GM12875 (cell line): ENCODE measurements around the gene VPS8.
"Not testable (repeated sequence)": the region's sequence is repeated elsewhere in the genome, so short reads cannot be mapped to it uniquely, and the experiment has no call there.

ENCODE experiments used
- H3K4me3 ChIP-seq: one replicate; pipeline ENCODE4 v1.5.1; 2011; ENCODE audit warnings: low read depth, low read length, control low read depth
- TF ChIP-seq, protein P1 (sequence below): IDR thresholded peaks from 2 replicates; pipeline ENCODE4 v1.5.1; 2011; ENCODE audit warnings: low read depth, mild to moderate bottlenecking, control low read depth, inconsistent platforms, low read length, moderate library complexity, borderline replicate concordance; ENCODE audit not compliant: insufficient read depth

The VPS8 gene

DNA sequence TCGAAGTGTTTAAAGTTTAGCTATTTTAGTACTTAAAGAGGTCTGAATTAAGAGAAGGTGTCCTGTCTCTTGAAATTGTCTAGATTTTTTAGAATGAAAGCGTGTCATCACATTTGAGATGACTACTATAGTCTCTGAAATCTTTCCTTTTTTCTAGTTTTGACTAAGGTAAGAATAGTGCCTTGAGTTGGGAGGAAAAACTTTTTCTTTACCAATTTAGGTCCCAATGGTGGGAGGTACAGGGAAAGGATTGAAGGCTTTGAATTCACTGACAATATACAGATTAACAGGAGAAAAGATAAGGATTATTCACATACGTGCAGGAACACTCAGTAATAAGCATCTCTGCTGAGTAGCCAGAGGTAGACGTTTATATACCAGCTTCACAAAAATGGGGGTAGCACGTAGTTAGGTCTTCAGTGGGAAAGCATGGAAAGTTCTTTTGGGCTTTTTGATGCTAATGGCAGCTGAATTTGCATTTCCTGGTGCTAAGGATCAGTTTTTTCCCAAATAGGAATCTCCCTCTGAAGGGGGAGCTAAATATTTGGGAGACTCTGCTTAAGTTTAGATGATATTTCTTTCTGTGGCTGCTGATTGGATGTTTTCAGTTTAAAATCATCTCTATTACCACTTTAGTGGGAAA, 88.1 kb downstream of the VPS8 start:
- TF ChIP-seq, protein P1, sequence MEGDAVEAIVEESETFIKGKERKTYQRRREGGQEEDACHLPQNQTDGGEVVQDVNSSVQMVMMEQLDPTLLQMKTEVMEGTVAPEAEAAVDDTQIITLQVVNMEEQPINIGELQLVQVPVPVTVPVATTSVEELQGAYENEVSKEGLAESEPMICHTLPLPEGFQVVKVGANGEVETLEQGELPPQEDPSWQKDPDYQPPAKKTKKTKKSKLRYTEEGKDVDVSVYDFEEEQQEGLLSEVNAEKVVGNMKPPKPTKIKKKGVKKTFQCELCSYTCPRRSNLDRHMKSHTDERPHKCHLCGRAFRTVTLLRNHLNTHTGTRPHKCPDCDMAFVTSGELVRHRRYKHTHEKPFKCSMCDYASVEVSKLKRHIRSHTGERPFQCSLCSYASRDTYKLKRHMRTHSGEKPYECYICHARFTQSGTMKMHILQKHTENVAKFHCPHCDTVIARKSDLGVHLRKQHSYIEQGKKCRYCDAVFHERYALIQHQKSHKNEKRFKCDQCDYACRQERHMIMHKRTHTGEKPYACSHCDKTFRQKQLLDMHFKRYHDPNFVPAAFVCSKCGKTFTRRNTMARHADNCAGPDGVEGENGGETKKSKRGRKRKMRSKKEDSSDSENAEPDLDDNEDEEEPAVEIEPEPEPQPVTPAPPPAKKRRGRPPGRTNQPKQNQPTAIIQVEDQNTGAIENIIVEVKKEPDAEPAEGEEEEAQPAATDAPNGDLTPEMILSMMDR, result no peak
- H3K4me3 ChIP-seq, result no peak overlapping the region

DNA sequence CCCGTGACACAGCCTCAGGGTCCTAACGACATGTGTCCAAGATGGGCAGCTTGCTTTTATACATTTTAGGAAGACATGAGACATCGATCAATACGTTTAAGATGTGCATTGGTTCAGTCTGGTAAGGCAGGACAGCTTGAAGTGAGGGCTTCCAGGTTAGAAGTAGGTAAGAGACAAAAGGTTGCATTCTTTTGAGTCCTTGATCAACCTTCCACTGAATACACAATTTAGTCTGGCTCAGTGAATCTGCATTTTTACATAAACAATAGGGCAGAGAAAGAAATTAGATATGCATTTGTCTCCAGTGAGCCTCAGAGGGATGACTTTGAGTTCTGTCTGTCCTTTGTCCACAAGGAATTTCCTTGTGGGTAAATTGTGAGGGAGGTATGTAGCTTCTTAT, 95.1 kb downstream of the VPS8 start:
- not testable (repeated sequence) for H3K4me3 ChIP-seq

DNA sequence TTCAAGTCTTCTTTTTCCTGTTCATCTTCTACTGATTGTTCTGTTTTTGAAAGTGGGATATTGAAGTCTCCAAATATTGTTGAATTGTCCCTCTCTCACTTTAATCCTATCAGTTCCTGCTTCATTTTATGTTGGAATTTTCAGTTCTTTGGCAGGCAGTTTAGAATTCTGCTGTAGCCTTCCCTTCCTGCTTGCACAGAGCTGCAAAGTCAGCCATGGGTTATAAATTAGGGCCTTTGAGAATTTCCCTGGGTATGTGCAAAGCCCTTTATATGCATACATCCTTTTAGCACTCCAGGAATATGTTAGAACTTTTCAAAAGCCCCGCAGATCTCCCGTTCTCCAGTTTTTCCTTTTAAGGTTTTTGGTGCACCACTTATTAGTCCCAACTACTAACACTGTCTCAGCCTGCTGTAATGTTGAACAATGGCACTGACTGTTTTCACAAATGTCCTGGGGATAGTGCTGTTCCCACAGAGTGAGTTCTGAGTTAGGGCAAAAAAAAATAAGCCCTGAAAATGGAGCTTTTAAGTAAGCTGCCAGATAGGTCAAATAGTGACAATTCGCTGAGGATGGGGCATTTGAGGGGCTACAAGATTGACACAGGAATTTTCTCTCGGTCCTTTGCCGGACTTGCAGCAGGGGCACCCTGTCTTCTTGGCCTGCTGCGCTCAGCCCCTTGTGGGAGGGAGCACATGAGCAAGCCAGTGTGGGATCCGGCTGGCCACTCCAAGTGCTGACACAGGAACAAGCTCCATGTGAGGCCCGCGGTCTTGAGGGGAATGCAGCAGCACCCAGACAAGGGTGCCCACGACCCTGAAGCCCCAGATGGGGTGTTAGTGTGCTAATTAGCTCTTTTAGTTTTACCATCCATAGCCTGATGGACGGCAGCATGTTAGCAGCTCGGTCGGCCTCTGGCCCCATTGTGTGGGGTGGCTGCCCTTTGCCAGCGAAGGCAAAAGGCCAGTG, 96.0 kb downstream of the VPS8 start:
- H3K4me3 ChIP-seq, result no peak overlapping the region
- TF ChIP-seq, protein P1, result no peak

DNA sequence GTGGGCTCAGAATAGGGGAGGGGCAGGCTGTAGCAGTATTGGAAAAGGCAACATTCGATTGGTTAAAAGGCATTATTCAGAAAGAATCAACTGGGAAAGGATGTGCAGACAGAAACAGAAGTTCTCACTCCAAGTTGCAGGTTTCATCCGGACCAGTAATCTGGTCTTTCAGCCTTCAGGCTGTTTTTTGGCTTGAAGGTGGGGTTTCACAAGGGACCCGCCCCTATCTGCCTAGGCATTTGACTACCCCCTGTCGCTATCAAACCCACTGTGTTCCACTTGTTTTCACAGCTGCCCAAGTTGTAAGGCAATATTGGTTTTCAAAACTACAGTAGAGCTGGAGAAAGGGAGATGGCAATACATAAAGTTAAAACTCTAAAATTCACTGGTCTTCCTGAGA, 96.9 kb downstream of the VPS8 start:
- no peak overlapping the region for H3K4me3 ChIP-seq
- TF ChIP-seq, protein P1, result no peak

DNA sequence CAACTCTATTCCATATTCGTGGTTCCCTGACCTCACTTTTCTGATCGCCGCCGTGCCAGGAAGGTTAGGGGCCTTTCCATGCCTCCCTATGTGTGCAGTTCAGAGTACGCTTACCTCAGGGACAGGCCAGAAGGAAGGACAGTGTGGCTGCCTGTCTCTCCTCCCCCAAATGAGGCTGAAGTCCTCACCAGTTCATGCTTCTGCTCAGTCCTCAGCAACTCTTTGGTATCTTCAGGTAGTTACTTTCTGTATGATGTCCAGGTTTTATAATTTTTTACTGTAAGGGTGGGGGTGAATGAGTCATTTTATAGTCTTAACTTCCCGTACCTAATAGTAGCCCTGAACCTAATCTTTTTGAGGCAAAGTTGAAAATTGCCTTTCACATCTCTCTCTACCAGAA, 98.7 kb downstream of the VPS8 start:
- H3K4me3 ChIP-seq, result no peak overlapping the region
- TF ChIP-seq, protein P1, result no peak

DNA sequence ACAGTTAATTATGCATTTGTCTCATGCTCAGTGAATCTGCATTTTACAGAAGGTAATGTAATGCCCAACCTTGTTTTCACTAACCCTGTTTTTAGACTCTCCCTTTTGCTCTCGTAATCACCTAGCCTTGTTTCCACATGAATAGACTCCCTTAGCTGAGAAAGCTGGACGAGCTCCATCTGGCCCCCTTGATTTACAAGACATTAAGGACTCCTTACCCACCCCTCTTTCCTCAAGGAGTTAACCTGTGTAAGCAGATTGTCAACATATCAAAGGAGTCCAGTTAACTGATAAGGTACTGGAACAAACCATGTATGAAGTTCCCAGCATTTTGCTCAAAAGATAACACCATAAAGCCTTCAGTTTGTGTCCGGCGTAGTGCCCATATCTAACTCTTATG, 99.6 kb downstream of the VPS8 start:
- no peak overlapping the region for H3K4me3 ChIP-seq
- TF ChIP-seq, protein P1, result no peak

DNA sequence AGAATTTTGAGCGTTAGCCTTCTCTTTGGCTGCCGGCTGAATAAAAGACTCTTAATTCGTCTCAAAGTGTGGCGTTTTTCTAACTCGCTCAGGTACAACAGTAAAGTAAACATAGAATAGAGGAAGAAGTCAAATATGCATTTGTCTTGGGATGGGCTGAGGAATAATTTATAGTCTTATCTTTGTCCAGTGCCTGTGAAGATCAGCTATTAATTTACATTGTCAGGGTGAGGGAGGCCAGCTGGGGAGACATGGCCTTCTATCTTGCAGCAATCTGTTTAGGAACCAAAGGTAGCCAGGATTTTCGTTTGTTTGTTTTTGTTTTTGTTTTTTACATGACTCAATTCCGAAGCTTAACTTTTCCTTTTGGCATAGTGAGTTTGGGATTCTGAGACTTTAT, 100.2 kb downstream of the VPS8 start:
- TF ChIP-seq, protein P1, result no peak
- no peak overlapping the region for H3K4me3 ChIP-seq
